ENCODE measurements around the gene ELMO3. TPM values are rescaled to one million over a fixed set of nuclear protein-coding genes. Genes with fewer than 3 reads are reported as not detected.

ELMO3 gene
- total and polyA plus RNA-seq, 4 donors: 1.7 to 3.8 (median 3.1) TPM

DNA sequence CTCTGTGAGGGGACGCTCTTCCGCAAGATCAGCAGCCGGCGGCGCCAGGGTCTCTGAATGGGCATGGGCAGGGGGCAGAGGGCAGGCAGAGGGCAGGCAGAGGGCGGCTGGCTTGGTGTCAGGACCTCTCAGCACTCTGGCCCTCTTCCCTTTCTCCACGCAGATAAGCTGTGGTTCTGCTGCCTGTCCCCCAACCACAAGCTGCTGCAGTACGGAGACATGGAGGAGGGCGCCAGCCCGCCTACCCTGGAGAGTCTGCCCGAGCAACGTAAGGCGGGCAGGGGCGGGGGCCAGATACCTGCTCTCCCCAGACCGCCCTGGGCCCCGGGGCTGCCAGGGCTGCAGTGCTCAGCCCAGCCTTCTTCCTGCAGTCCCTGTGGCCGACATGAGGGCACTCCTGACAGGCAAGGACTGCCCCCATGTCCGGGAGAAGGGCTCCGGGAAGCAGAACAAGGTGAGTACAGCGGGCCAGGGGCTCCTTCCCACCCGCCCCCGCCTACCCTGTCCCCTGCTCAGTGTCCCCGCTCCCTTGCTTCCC lies 4.1 kb downstream of the ELMO3 start (continued):
- TF ChIP-seq MAX (IDR thresholded peaks at IDR 0.05) (no peak), ATF3 (IDR thresholded peaks at IDR 0.05) (no peak)

DNA sequence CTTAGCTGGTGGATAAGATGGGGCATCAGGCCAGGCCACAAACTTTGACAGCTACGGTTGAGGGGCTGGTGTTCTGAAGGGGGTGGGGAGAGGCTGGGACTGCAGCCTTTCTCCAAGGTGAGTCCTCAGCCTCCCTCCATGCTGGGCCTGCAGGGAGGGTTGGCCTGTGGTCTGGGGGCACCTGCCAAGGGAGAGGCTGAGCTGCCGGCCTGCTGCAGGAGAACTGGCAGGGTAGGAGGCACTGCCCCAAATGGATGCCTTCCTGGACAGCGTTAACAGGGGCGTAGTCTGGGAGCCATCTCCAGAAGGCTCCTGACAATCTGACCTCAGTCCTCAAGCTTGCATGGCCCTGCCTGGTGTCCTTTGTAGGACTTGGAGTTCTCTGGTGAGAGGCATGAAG lies 5.1 kb downstream of the ELMO3 start:
- no peak for DNase-seq (ENCODE audit: low spot score)
- Histone ChIP-seq H3K9me3 (ENCODE audit: control insufficient read depth in 4 of 4, low read length in 3 of 4) (no peaks in the 10 kb centered on the region), H3K4me1 (ENCODE audit: control insufficient read depth in 4 of 4, insufficient read depth in 4 of 4, low read length in 3 of 4) (peaks cover 2 to 8% (median 4%) of the 10 kb centered on the region in 4 donors), H3K27ac (ENCODE audit: low read depth in 1 of 2, low read length in 2 of 2) (no peak overlapping the region), H3K9ac (ENCODE audit: low read depth in 1 of 2, low read length in 2 of 2) (no peak overlapping the region), H3K27me3 (ENCODE audit: control insufficient read depth in 4 of 4, insufficient read depth in 4 of 4, low read length in 3 of 4) (no peaks in the 10 kb centered on the region), H3K4me3 (ENCODE audit: low read depth in 1 of 3, low read length in 3 of 3) (no peak overlapping the region), H3K36me3 (ENCODE audit: control insufficient read depth in 4 of 4, insufficient read depth in 3 of 4, low read depth in 1 of 4, low read length in 3 of 4) (peaks cover 2 to 27% (median 8%) of the 10 kb centered on the region in 4 donors)
- TF ChIP-seq FOXA2 (IDR thresholded peaks at IDR 0.05): no peak
- TF ChIP-seq, protein P1, sequence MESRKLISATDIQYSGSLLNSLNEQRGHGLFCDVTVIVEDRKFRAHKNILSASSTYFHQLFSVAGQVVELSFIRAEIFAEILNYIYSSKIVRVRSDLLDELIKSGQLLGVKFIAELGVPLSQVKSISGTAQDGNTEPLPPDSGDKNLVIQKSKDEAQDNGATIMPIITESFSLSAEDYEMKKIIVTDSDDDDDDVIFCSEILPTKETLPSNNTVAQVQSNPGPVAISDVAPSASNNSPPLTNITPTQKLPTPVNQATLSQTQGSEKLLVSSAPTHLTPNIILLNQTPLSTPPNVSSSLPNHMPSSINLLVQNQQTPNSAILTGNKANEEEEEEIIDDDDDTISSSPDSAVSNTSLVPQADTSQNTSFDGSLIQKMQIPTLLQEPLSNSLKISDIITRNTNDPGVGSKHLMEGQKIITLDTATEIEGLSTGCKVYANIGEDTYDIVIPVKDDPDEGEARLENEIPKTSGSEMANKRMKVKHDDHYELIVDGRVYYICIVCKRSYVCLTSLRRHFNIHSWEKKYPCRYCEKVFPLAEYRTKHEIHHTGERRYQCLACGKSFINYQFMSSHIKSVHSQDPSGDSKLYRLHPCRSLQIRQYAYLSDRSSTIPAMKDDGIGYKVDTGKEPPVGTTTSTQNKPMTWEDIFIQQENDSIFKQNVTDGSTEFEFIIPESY (IDR thresholded peaks at IDR 0.05): no peak
- no peak for TF ChIP-seq MAX (IDR thresholded peaks at IDR 0.05)
- no peak for TF ChIP-seq SP1 (IDR thresholded peaks at IDR 0.05)
- TF ChIP-seq YY1 (IDR thresholded peaks at IDR 0.05): no peak
- TF ChIP-seq HNF4G (IDR thresholded peaks at IDR 0.05): no peak
- no peak for TF ChIP-seq EGR1 (IDR thresholded peaks at IDR 0.05; ENCODE audit: low read depth in 2 of 2)
- no peak for TF ChIP-seq FOXA1 (IDR thresholded peaks at IDR 0.05)
- no peak for TF ChIP-seq REST (IDR thresholded peaks at IDR 0.05)
- TF ChIP-seq RXRA (IDR thresholded peaks at IDR 0.05): no peak
- no peak for TF ChIP-seq GABPA (IDR thresholded peaks at IDR 0.05 in 1 of 2, conservative IDR thresholded peaks at IDR 0.05 in 1 of 2)
- TF ChIP-seq, protein P2, sequence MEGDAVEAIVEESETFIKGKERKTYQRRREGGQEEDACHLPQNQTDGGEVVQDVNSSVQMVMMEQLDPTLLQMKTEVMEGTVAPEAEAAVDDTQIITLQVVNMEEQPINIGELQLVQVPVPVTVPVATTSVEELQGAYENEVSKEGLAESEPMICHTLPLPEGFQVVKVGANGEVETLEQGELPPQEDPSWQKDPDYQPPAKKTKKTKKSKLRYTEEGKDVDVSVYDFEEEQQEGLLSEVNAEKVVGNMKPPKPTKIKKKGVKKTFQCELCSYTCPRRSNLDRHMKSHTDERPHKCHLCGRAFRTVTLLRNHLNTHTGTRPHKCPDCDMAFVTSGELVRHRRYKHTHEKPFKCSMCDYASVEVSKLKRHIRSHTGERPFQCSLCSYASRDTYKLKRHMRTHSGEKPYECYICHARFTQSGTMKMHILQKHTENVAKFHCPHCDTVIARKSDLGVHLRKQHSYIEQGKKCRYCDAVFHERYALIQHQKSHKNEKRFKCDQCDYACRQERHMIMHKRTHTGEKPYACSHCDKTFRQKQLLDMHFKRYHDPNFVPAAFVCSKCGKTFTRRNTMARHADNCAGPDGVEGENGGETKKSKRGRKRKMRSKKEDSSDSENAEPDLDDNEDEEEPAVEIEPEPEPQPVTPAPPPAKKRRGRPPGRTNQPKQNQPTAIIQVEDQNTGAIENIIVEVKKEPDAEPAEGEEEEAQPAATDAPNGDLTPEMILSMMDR (IDR thresholded peaks at IDR 0.05; ENCODE audit: low read depth, low read length, missing input control): no peak
- no peak for TF ChIP-seq JUND (IDR thresholded peaks at IDR 0.05)
- no peak for TF ChIP-seq RAD21 (IDR thresholded peaks at IDR 0.05)
- no peak for TF ChIP-seq NR2F2 (IDR thresholded peaks at IDR 0.05)
- TF ChIP-seq HNF4A (conservative IDR thresholded peaks at IDR 0.05): no peak
- TF ChIP-seq TAF1 (conservative IDR thresholded peaks at IDR 0.05): no peak
- 90% methylated on average over 4 of the region's 4 CpGs for WGBS
